ENCODE results near the gene KCNMB2. TPM values are rescaled to one million over a fixed set of nuclear protein-coding genes. Genes with fewer than 3 reads are reported as not detected.

Gene KCNMB2
- total RNA-seq, 6 experiments from 2014 or later: not detected

DNA sequence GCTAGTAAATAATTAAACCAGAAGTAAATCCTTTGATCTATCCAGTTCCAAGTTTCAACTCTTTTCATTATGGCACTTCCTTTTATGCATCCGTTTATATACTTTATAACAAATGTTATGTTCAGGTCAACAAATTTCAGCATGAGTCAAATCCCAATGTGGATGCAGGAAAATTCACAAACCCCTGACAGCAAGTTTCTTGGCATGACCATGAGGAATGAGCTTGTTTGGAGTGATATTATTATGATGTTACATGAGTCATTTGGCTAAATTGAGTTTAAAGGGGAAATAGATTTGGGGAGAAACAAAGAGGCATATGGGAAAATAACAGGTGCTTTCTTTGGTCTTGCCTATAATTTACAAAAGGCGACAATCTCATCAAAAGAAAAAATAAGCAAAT is 32.1 kb upstream of the KCNMB2 start:
- TF ChIP-seq CTCF (IDR thresholded peaks at IDR 0.05): no peak
- no peak for TF ChIP-seq POLR2A (IDR thresholded peaks at IDR 0.05)
- intact Hi-C loops (cut with DNase I): no loop called here
- H3K36me3 ChIP-seq: no peaks in the 10 kb centered on the region
- 67% methylated on average over 2 of the region's 2 CpGs for WGBS (ENCODE audit: insufficient coverage, low coverage, low lambda C conversion rate, missing lambda C conversion rate)
- no peak overlapping the region for H3K4me3 ChIP-seq
- ATAC-seq: no peak
- no peaks in the 10 kb centered on the region for H3K9me3 ChIP-seq
- no peaks in the 10 kb centered on the region for H3K4me1 ChIP-seq
- no peak overlapping the region for H3K27ac ChIP-seq
- no peaks in the 10 kb centered on the region for H3K27me3 ChIP-seq
- no peak for DNase-seq

DNA sequence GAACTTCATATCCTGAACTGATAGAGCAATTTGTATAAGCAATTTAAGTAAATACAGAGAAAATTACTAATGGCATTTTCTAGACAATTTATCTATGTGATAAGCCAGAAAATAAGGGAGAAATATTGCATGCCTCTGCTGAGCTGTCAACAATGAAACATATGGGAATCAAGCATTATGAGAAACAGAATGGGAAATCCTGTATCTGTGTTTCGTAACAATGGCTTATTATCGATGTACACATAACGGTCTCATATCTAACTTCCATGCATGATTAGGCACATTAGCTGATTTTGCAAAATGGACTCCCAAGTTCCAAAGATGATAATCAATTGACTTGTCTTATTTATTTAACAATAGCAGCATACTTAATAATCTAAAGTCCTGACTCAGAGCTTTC is 30.4 kb upstream of the KCNMB2 start:
- no peak for DNase-seq
- Histone ChIP-seq H3K4me3 (no peak overlapping the region), H3K36me3 (no peaks in the 10 kb centered on the region), H3K27ac (no peak overlapping the region), H3K9me3 (no peaks in the 10 kb centered on the region), H3K27me3 (no peaks in the 10 kb centered on the region), H3K4me1 (no peaks in the 10 kb centered on the region)
- intact Hi-C loops (cut with DNase I): no loop called here
- TF ChIP-seq CTCF (IDR thresholded peaks at IDR 0.05): no peak
- TF ChIP-seq POLR2A (IDR thresholded peaks at IDR 0.05): no peak
- ATAC-seq: no peak
- 67% methylated on average over 3 of the region's 3 CpGs for WGBS (ENCODE audit: insufficient coverage, low coverage, low lambda C conversion rate, missing lambda C conversion rate)

DNA sequence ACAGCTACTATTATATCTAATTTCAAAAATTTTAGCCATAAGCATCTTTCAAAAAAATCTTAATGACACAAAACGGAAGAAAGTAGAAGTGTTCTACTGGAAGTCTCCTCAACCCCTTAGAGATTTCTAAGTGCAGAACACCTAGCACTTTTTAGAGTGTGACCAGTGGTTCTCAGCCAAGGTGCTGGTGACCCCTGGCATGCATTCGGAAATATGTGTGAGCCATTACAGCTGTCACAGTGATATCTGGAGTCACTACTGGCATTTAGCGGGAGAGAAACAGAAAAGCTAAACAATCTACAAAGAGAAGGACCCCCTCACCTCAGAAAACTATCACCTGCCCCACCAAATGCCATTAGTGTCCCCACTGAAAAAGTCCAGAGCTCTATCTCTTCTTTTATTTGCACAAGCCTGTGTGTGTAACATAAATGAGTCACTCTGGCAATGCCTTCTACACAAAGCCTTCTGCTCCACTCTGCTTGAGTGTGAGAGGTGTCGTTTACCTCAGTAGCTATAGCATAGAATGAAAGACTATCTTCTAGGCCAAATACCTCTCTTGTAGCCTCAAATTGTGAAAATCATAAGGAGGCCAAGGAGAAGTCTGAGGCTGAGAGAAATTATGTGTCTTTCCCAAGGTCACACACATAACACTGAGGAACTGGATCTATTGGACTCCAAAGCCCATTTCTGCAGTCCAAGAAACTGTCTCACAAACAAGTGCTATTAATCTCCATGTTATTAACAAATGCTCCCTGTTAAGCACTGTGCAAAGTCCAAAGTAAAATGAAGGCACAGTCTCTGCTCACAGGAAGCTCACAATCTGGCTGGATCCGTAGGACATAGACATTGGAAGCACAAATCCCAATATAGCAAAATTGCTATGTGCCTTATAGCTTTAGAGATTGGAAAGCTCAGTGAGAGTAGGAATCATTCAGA is 28.5 kb upstream of the KCNMB2 start:
- no peaks in the 10 kb centered on the region for H3K9me3 ChIP-seq
- ATAC-seq: peak in 1 of 4 donors; percentile 56
- no peak overlapping the region for H3K4me3 ChIP-seq
- DNase-seq: no peak
- no peaks in the 10 kb centered on the region for H3K4me1 ChIP-seq
- TF ChIP-seq CTCF (IDR thresholded peaks at IDR 0.05) (no peak), POLR2A (IDR thresholded peaks at IDR 0.05) (no peak)
- intact Hi-C loops (cut with DNase I): no loop called here
- no peak overlapping the region for H3K27ac ChIP-seq
- whole genome bisulfite sequencing (ENCODE audit: insufficient coverage, low coverage, low lambda C conversion rate, missing lambda C conversion rate): 42% methylated on average over 4 of the region's 5 CpGs
- H3K36me3 ChIP-seq: no peaks in the 10 kb centered on the region
- no peaks in the 10 kb centered on the region for H3K27me3 ChIP-seq

DNA sequence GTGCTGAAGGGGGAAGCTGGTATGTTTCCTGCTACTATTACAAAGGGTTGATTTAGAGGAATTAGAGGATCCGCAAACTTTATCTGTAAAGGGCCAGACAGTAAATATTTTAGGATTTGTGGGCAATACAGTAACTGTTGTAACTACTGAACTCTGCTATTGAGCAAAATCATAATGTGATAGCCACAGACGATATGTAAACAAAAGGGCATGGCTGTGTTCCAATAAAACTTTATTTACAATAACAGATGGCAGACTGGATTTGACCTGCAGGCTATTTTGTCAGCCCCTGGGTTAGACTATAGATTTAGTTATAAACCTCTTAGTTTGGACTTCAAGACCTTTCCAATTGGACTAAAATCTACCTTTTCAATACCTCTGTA is 27.8 kb upstream of the KCNMB2 start:
- Histone ChIP-seq H3K4me3 (no peak overlapping the region), H3K27ac (no peak overlapping the region), H3K36me3 (no peaks in the 10 kb centered on the region), H3K9me3 (no peaks in the 10 kb centered on the region), H3K27me3 (no peaks in the 10 kb centered on the region), H3K4me1 (no peaks in the 10 kb centered on the region)
- 66% methylated on average over 2 of the region's 2 CpGs for WGBS (ENCODE audit: insufficient coverage, low coverage, low lambda C conversion rate, missing lambda C conversion rate)
- no peak for ATAC-seq
- intact Hi-C loops (cut with DNase I): no loop called here
- no peak for TF ChIP-seq CTCF (IDR thresholded peaks at IDR 0.05)
- no peak for TF ChIP-seq POLR2A (IDR thresholded peaks at IDR 0.05)
- DNase-seq: no peak

Data from right lobe of liver (tissue), 6 donors.